T-cell (primary cell): Measurements from ENCODE around the gene ZNF362. TPM values are rescaled to one million over a fixed set of nuclear protein-coding genes. Genes with fewer than 3 reads are reported as not detected.

ENCODE experiments used
- ATAC-seq, 4 experiments: fragments of 200-7000 bp in 3 of 4; fragments of 150-1000 bp in 1 of 4; cut with Tn5 transposase; replicated peaks in 1 of 4; 1 replicate in 3 of 4; 2 replicates in 1 of 4; pipeline ENCODE4 v1.10.0; 2021; ENCODE audit warnings: moderate library complexity in 3 of 4, mild to moderate bottlenecking in 2 of 4, moderate number of reproducible peaks in 1 of 4
- CTCF ChIA-PET, 2 donors: fragments of 300-600 bp; sonication (Branson Sonifier 250); formaldehyde crosslinking; loops; one replicate each; lab custom pipeline; 2022; ENCODE audit warnings: antibody characterized with exemption in 2 of 2; lab: Charles Lee
- POLR2A ChIA-PET, 2 donors: fragments of 300-600 bp; sonication (Branson Sonifier 250); formaldehyde crosslinking; loops; one replicate each; lab custom pipeline; 2022; ENCODE audit warnings: antibody characterized with exemption in 2 of 2; lab: Charles Lee
- DNase-seq, 35 experiments: peaks; one replicate each; pipeline versions ENCODE4 v3.0.0 to v3.0.0-alpha.2; 2013 to 2023
- H3K27ac ChIP-seq: one replicate; pipeline ENCODE4 v1.5.1; 2013; ENCODE audit warnings: low read length
- H3K27me3 ChIP-seq, 2 experiments: replicated peaks in 1 of 2; 1 replicate in 1 of 2; 2 replicates in 1 of 2; pipeline versions ENCODE4 v1.6.1 to v1.7.0; 2013; ENCODE audit warnings: low read length in 1 of 2, mixed read lengths in 1 of 2; ENCODE audit not compliant: control insufficient read depth in 2 of 2, insufficient read depth in 2 of 2; ENCODE audit errors: extremely low read depth in 1 of 2
- H3K36me3 ChIP-seq, 2 donors: 1 replicate in 1 of 2; 2 replicates in 1 of 2; pipeline versions ENCODE4 v1.6.1 to v1.7.0; 2013; ENCODE audit warnings: low read length in 1 of 2; ENCODE audit not compliant: control insufficient read depth in 2 of 2, insufficient read depth in 1 of 2; ENCODE audit errors: extremely low read depth in 1 of 2
- H3K4me1 ChIP-seq, 2 experiments: 1 replicate in 1 of 2; 2 replicates in 1 of 2; pipeline versions ENCODE4 v1.6.1 to v1.7.0; 2013; ENCODE audit warnings: low read length in 2 of 2, mixed read lengths in 1 of 2; ENCODE audit not compliant: insufficient read depth in 2 of 2, control insufficient read depth in 1 of 2; ENCODE audit errors: extremely low read depth in 1 of 2
- H3K4me3 ChIP-seq, 2 donors: 1 replicate in 1 of 2; 2 replicates in 1 of 2; pipeline versions ENCODE4 v1.5.1 to v1.7.0; 2013; ENCODE audit warnings: mild to moderate bottlenecking in 2 of 2, low read length in 1 of 2, moderate library complexity in 1 of 2; ENCODE audit not compliant: control insufficient read depth in 1 of 2; ENCODE audit errors: extremely low read depth in 1 of 2
- H3K9me3 ChIP-seq: 2 replicates; pipeline ENCODE4 v1.7.0; 2013
- H3K27ac Mint-ChIP-seq, 2 donors: one replicate each; pipeline ENCODE4 v1.8.0; 2020 to 2021; ENCODE audit warnings: mild to moderate bottlenecking in 2 of 2, mixed read lengths in 2 of 2
- H3K27me3 Mint-ChIP-seq, 2 donors: one replicate each; pipeline ENCODE4 v1.8.0; 2021 to 2022; ENCODE audit warnings: mixed read lengths in 2 of 2
- H3K36me3 Mint-ChIP-seq: one replicate; pipeline ENCODE4 v1.8.0; 2021; ENCODE audit warnings: mixed read lengths
- H3K4me1 Mint-ChIP-seq, 3 donors: one replicate each; pipeline ENCODE4 v1.8.0; 2020 to 2022; ENCODE audit warnings: mixed read lengths in 3 of 3, mild to moderate bottlenecking in 1 of 3
- H3K4me3 Mint-ChIP-seq, 3 donors: one replicate each; pipeline ENCODE4 v1.8.0; 2020 to 2022; ENCODE audit warnings: mild to moderate bottlenecking in 3 of 3, mixed read lengths in 3 of 3, moderate library complexity in 3 of 3
- H3K9me3 Mint-ChIP-seq, 3 donors: one replicate each; pipeline ENCODE4 v1.8.0; 2020 to 2022; ENCODE audit warnings: mixed read lengths in 3 of 3
- WGBS: methylation state at CpG from one replicate; pipeline ENCODE4 v1.1.5; 2013; ENCODE audit warnings: missing lambda C conversion rate; ENCODE audit not compliant: insufficient coverage; 5-methylcytosine and 5-hydroxymethylcytosine counted together
- total RNA-seq, 35 experiments: library from RNA in 6 of 35; stranded (reverse) in 6 of 35; fragments of 120-200 nt in 1 of 35; gene quantifications; one replicate each; pipeline versions ENCODE4 v1.2.1 to v1.2.4 and lab custom pipeline; 2013 to 2026

ZNF362 gene
- total RNA-seq, 5 donors from 2014 or later (not counting 1 experiment from before 2014, with no cell fraction given): 22.9 to 31.4 (median 24.5) TPM

- Histone ChIP-seq H3K4me1 (peaks cover 9 to 34% of the 10 kb centered on the region in 2 experiments), H3K27ac (no peak overlapping the region), H3K36me3 (no peaks in the 10 kb centered on the region), H3K9me3 (no peaks in the 10 kb centered on the region), H3K4me3 (no peak overlapping the region), H3K27me3 (no peaks in the 10 kb centered on the region)
- Mint-ChIP-seq H3K27ac (no peak overlapping the region), H3K9me3 (no peaks in the 10 kb centered on the region), H3K27me3 (no peaks in the 10 kb centered on the region), H3K4me3 (peak overlapping the region in 1 of 3 donors; percentile 96), H3K36me3 (no peaks in the 10 kb centered on the region), H3K4me1 (peaks cover 45 to 51% (median 45%) of the 10 kb centered on the region in 3 donors)
- WGBS: 96% methylated on average over 2 of the region's 3 CpGs
- ChIA-PET POLR2A (no interaction called here), CTCF (no interaction called here)
- ATAC-seq (no peak), DNase-seq (no peak)
Observed at GRCh38 chr1:33259879-33260278, 3.6 kb downstream of the ZNF362 start.

GRCh38 chr1:33260439-33260838 lies 4.1 kb downstream of the ZNF362 start:
- DNase-seq: no peak
- no peak overlapping the region for H3K27ac Mint-ChIP-seq
- H3K27me3 Mint-ChIP-seq: no peaks in the 10 kb centered on the region
- no CpG with 5 or more reads among the region's 5 CpGs for WGBS
- no peak for ATAC-seq
- ChIA-PET POLR2A (no interaction called here), CTCF (no interaction called here)
- H3K4me1 Mint-ChIP-seq: peaks cover 45 to 51% (median 46%) of the 10 kb centered on the region in 3 donors
- H3K27ac ChIP-seq: no peak overlapping the region
- H3K4me3 Mint-ChIP-seq: peak overlapping the region in 1 of 3 donors; percentile 4
- no peak overlapping the region for H3K4me3 ChIP-seq
- H3K27me3 ChIP-seq: no peaks in the 10 kb centered on the region
- H3K9me3 ChIP-seq: no peaks in the 10 kb centered on the region
- no peaks in the 10 kb centered on the region for H3K9me3 Mint-ChIP-seq
- H3K36me3 Mint-ChIP-seq: no peaks in the 10 kb centered on the region
- peaks cover 9 to 31% of the 10 kb centered on the region in 2 experiments for H3K4me1 ChIP-seq
- no peaks in the 10 kb centered on the region for H3K36me3 ChIP-seq

- H3K36me3 ChIP-seq: no peaks in the 10 kb centered on the region
- H3K4me1 Mint-ChIP-seq: peaks cover 45 to 54% (median 46%) of the 10 kb centered on the region in 3 donors
- no peaks in the 10 kb centered on the region for H3K9me3 Mint-ChIP-seq
- H3K27me3 ChIP-seq: no peaks in the 10 kb centered on the region
- 90% methylated on average over 5 of the region's 7 CpGs for WGBS
- no peak overlapping the region for H3K4me3 ChIP-seq
- H3K27me3 Mint-ChIP-seq: no peaks in the 10 kb centered on the region
- ChIA-PET POLR2A (no interaction called here), CTCF (no interaction called here)
- H3K4me1 ChIP-seq: peaks cover 9 to 28% of the 10 kb centered on the region in 2 experiments
- H3K4me3 Mint-ChIP-seq: no peak overlapping the region
- ATAC-seq (no peak), DNase-seq (no peak)
- H3K36me3 Mint-ChIP-seq: peaks cover 3% of the 10 kb centered on the region
- no peak overlapping the region for H3K27ac ChIP-seq
- H3K9me3 ChIP-seq: no peaks in the 10 kb centered on the region
- no peak overlapping the region for H3K27ac Mint-ChIP-seq
Observed at GRCh38 chr1:33261344-33261743, 5.1 kb downstream of the ZNF362 start.

- Mint-ChIP-seq H3K4me3 (no peak overlapping the region), H3K9me3 (no peaks in the 10 kb centered on the region), H3K27ac (no peak overlapping the region), H3K4me1 (peaks cover 27 to 48% (median 30%) of the 10 kb centered on the region in 3 donors), H3K36me3 (peaks cover 3% of the 10 kb centered on the region), H3K27me3 (no peaks in the 10 kb centered on the region)
- Histone ChIP-seq H3K4me1 (peaks cover 2 to 7% of the 10 kb centered on the region in 2 experiments), H3K27me3 (no peaks in the 10 kb centered on the region), H3K27ac (no peak overlapping the region), H3K9me3 (no peaks in the 10 kb centered on the region), H3K36me3 (no peaks in the 10 kb centered on the region), H3K4me3 (no peak overlapping the region)
- CTCF ChIA-PET: interaction anchor here in 1 of 2 donors (0.5 to 1.1 kb wide), 3 partner anchors 31 to 229 kb away, joined by 3 to 5 read pairs (median 3); no protein-coding TSS in a partner anchor
- no CpG with 5 or more reads among the region's 5 CpGs for WGBS
- ATAC-seq: no peak
- no peak for DNase-seq
- POLR2A ChIA-PET: no interaction called here
Observed at GRCh38 chr1:33263890-33264504, 7.7 kb downstream of the ZNF362 start.

- Histone ChIP-seq H3K36me3 (peaks cover 7% of the 10 kb centered on the region in 2 donors), H3K9me3 (no peaks in the 10 kb centered on the region), H3K4me3 (no peak overlapping the region), H3K27ac (no peak overlapping the region), H3K27me3 (no peaks in the 10 kb centered on the region), H3K4me1 (no peaks in the 10 kb centered on the region)
- H3K36me3 Mint-ChIP-seq: peaks cover 9% of the 10 kb centered on the region
- no peak overlapping the region for H3K4me3 Mint-ChIP-seq
- DNase-seq: no peak
- no peaks in the 10 kb centered on the region for H3K9me3 Mint-ChIP-seq
- no peak for ATAC-seq
- 94% methylated on average over 9 of the region's 10 CpGs for WGBS
- ChIA-PET CTCF (no interaction called here), POLR2A (no interaction called here)
- H3K4me1 Mint-ChIP-seq: peaks cover 11 to 38% (median 18%) of the 10 kb centered on the region in 3 donors
- no peak overlapping the region for H3K27ac Mint-ChIP-seq
- no peaks in the 10 kb centered on the region for H3K27me3 Mint-ChIP-seq
Observed at GRCh38 chr1:33265780-33266605, 9.7 kb downstream of the ZNF362 start.

GRCh38 chr1:33266766-33267165 lies 10.5 kb downstream of the ZNF362 start:
- Mint-ChIP-seq H3K4me1 (peaks cover 13 to 37% (median 17%) of the 10 kb centered on the region in 3 donors), H3K36me3 (peaks cover 9% of the 10 kb centered on the region), H3K27me3 (no peaks in the 10 kb centered on the region), H3K9me3 (no peaks in the 10 kb centered on the region), H3K4me3 (no peak overlapping the region), H3K27ac (no peak overlapping the region)
- WGBS: 100% methylated on average over 6 of the region's 6 CpGs
- DNase-seq (no peak), ATAC-seq (no peak)
- peaks cover 0 to 8% of the 10 kb centered on the region in 2 experiments for H3K4me1 ChIP-seq
- H3K27ac ChIP-seq: no peak overlapping the region
- CTCF ChIA-PET: no interaction called here
- H3K9me3 ChIP-seq: no peaks in the 10 kb centered on the region
- POLR2A ChIA-PET: no interaction called here
- no peaks in the 10 kb centered on the region for H3K27me3 ChIP-seq
- peaks cover 7% of the 10 kb centered on the region in 2 donors for H3K36me3 ChIP-seq
- no peak overlapping the region for H3K4me3 ChIP-seq
